Activated naive CD8-positive, alpha-beta T cell treated with anti-CD3 and anti-CD28 coated beads for 36 hours (primary cell): ENCODE data around the gene UGT1A7. TPM values are rescaled to one million over a fixed set of nuclear protein-coding genes. Genes with fewer than 3 reads are reported as not detected.

Source experiments
- DNase-seq: peaks from one replicate; pipeline ENCODE4 v3.0.0; 2021
- H3K27ac Mint-ChIP-seq: one replicate; pipeline ENCODE4 v1.8.0; 2022; ENCODE audit warnings: mild to moderate bottlenecking, moderate library complexity, mixed read lengths
- H3K27me3 Mint-ChIP-seq: one replicate; pipeline ENCODE4 v1.8.0; 2022; ENCODE audit warnings: mild to moderate bottlenecking, mixed read lengths
- H3K36me3 Mint-ChIP-seq: one replicate; pipeline ENCODE4 v1.8.0; 2021; ENCODE audit warnings: mild to moderate bottlenecking, mixed read lengths
- H3K4me1 Mint-ChIP-seq: one replicate; pipeline ENCODE4 v1.8.0; 2021; ENCODE audit warnings: mixed read lengths
- H3K4me3 Mint-ChIP-seq: one replicate; pipeline ENCODE4 v1.8.0; 2022; ENCODE audit warnings: mild to moderate bottlenecking, moderate library complexity, mixed read lengths
- H3K9me3 Mint-ChIP-seq: one replicate; pipeline ENCODE4 v1.8.0; 2022; ENCODE audit warnings: mixed read lengths
- total RNA-seq, 2 experiments: library from RNA; stranded (reverse); gene quantifications; one replicate each; pipeline ENCODE4 v1.2.3, GENCODE V29; 2021

Gene UGT1A7
- total RNA-seq, 2 experiments from 2014 or later, result not detected

GRCh38 chr2:233802132-233802815 is 120.6 kb downstream of the UGT1A7 start:
- Mint-ChIP-seq H3K36me3 (no peaks in the 10 kb centered on the region), H3K4me3 (no peak overlapping the region), H3K4me1 (no peaks in the 10 kb centered on the region), H3K27me3 (peaks cover 11% of the 10 kb centered on the region), H3K27ac (no peak overlapping the region), H3K9me3 (no peaks in the 10 kb centered on the region)
- no peak for DNase-seq

- H3K4me1 Mint-ChIP-seq, result no peaks in the 10 kb centered on the region
- no peak overlapping the region for H3K27ac Mint-ChIP-seq
- no peak for DNase-seq
Measured at GRCh38 chr2:233803292-233803911, 121.7 kb downstream of the UGT1A7 start.

DNA sequence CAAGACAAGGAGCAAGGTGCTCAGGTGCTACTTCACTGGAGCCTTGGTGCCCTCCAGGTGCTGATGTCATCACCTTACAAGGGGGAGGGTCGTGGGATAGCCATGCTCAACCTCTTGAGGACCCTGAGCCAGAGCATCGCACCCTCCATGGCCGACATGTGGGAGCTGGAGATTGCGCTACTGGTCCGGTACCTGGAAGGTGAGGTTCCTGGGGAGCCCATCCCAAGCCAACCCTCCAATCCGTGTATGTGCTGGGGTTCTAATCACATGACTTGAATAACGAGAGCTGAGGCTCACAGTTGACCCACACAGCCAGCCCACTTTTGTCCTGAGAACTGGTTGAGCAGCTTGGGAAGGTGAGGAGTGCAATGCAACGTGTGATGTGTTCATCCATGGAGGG is 122.3 kb downstream of the UGT1A7 start:
- no peak overlapping the region for H3K27ac Mint-ChIP-seq
- H3K4me3 Mint-ChIP-seq, result no peak overlapping the region
- DNase-seq, result no peak

More at GRCh38 chr2:233803292-233803911, 121.7 kb downstream of the UGT1A7 start:
- no peaks in the 10 kb centered on the region for H3K36me3 Mint-ChIP-seq
- peaks cover 11% of the 10 kb centered on the region for H3K27me3 Mint-ChIP-seq
- no peak overlapping the region for H3K4me3 Mint-ChIP-seq
- no peaks in the 10 kb centered on the region for H3K9me3 Mint-ChIP-seq

GRCh38 chr2:233807215-233807865 is 125.6 kb downstream of the UGT1A7 start:
- Mint-ChIP-seq H3K4me1 (no peaks in the 10 kb centered on the region), H3K36me3 (no peaks in the 10 kb centered on the region), H3K27me3 (peaks cover 10% of the 10 kb centered on the region), H3K4me3 (no peak overlapping the region), H3K9me3 (no peaks in the 10 kb centered on the region), H3K27ac (no peak overlapping the region)
- DNase-seq, result no peak

More for the DNA sequence above, 122.3 kb downstream of the UGT1A7 start:
- peaks cover 11% of the 10 kb centered on the region for H3K27me3 Mint-ChIP-seq
- H3K4me1 Mint-ChIP-seq, result no peaks in the 10 kb centered on the region
- no peaks in the 10 kb centered on the region for H3K9me3 Mint-ChIP-seq
- no peaks in the 10 kb centered on the region for H3K36me3 Mint-ChIP-seq

GRCh38 chr2:233807966-233808935 is 126.5 kb downstream of the UGT1A7 start:
- Mint-ChIP-seq H3K4me3 (no peak overlapping the region), H3K4me1 (no peaks in the 10 kb centered on the region), H3K9me3 (no peaks in the 10 kb centered on the region), H3K27ac (no peak overlapping the region), H3K36me3 (no peaks in the 10 kb centered on the region), H3K27me3 (peaks cover 3% of the 10 kb centered on the region)
- no peak for DNase-seq

DNA sequence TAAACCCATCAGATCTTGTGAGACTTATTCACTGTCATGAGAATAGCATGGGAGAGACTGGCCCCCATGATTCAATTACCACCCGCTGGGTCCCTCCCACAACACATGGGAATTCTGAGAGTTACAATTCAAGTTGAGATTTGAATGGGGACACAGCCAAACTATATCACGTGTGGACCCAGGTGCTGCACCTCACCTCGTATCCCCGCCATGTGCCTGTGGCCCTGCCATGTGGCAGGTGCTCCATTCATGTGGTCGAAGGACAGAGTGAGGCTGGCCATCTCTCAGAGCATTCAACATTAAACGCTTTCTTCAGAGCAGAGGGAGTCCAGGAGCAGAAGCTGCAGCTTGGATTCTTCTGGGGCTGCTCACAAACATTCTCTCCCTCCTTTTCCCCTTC is 128.7 kb downstream of the UGT1A7 start:
- no peak for DNase-seq
- H3K27me3 Mint-ChIP-seq, result peaks cover 2% of the 10 kb centered on the region
- no peaks in the 10 kb centered on the region for H3K4me1 Mint-ChIP-seq
- no peaks in the 10 kb centered on the region for H3K36me3 Mint-ChIP-seq
- H3K9me3 Mint-ChIP-seq, result no peaks in the 10 kb centered on the region
- no peak overlapping the region for H3K27ac Mint-ChIP-seq
- no peak overlapping the region for H3K4me3 Mint-ChIP-seq

GRCh38 chr2:233811087-233811486 is 129.4 kb downstream of the UGT1A7 start:
- Mint-ChIP-seq H3K36me3 (no peaks in the 10 kb centered on the region), H3K9me3 (no peaks in the 10 kb centered on the region), H3K27me3 (peaks cover 6% of the 10 kb centered on the region), H3K4me3 (no peak overlapping the region), H3K27ac (no peak overlapping the region), H3K4me1 (no peaks in the 10 kb centered on the region)
- DNase-seq, result no peak

DNA sequence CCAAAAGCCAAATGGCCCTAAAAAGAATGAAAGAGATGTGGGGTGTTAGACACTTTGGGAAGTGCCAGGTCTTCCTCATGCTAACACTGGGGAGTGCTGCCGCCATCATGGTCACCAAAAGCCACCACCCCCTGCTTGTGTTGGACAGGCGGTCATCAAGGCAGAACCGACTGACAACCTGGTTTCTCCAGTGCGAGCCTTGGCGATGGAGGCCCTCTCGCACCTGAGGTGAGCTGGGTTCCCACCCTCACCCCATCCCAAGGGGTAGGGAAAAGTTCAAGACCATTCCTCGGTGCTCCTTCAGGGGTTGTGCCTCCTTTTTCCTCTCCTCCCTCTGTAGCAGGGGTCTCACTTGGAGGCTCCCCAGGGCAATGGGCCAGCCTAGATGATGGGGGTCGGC is 130.0 kb downstream of the UGT1A7 start:
- no peaks in the 10 kb centered on the region for H3K9me3 Mint-ChIP-seq
- H3K27ac Mint-ChIP-seq, result no peak overlapping the region
- no peaks in the 10 kb centered on the region for H3K36me3 Mint-ChIP-seq

DNA sequence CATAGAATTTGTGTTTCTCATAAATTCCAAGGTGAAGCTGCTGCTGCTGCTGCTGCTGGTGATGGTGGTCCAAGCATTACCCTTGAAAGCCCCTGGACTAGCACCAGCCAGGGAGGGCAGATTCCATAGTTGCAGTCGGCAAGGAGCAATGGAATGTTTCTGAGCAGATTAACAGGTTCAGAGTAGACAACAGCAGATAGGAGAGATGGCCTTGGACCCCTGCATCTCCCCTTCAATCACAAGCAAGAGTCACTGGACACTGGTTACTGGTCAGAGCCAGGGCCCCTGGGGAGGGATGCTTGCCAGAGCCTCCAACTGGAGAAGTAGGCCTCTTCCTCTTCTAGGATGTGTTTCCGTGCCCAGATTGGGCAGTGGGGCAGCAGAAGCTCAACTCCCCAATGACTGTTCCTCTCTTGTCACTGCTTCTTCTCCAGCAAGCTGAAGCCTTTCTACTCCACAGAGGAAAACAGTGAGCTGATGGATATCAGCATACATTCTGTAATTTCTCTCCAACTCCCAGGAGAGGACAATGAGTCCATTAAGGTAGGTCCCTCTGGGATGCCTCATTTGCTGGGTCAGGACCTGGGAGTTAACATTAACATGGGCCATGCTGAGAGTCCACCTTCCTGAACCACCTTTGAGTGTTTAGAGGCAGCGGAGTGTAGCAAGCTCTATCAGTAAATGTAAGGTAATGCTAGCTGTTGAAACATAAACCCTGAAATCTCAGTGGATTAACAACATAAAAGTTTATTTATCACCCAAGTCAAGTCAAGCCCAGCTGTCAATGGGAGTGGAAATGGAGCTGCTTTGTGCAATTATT is 131.7 kb downstream of the UGT1A7 start:
- Mint-ChIP-seq H3K36me3 (no peaks in the 10 kb centered on the region), H3K27me3 (peaks cover 10% of the 10 kb centered on the region), H3K4me3 (no peak overlapping the region), H3K9me3 (no peaks in the 10 kb centered on the region), H3K4me1 (peaks cover 2% of the 10 kb centered on the region), H3K27ac (no peak overlapping the region)
- DNase-seq, result no peak

More for the DNA sequence above, 130.0 kb downstream of the UGT1A7 start:
- no peak for DNase-seq
- Mint-ChIP-seq H3K4me1 (no peaks in the 10 kb centered on the region), H3K4me3 (no peak overlapping the region), H3K27me3 (peaks cover 6% of the 10 kb centered on the region)

DNA sequence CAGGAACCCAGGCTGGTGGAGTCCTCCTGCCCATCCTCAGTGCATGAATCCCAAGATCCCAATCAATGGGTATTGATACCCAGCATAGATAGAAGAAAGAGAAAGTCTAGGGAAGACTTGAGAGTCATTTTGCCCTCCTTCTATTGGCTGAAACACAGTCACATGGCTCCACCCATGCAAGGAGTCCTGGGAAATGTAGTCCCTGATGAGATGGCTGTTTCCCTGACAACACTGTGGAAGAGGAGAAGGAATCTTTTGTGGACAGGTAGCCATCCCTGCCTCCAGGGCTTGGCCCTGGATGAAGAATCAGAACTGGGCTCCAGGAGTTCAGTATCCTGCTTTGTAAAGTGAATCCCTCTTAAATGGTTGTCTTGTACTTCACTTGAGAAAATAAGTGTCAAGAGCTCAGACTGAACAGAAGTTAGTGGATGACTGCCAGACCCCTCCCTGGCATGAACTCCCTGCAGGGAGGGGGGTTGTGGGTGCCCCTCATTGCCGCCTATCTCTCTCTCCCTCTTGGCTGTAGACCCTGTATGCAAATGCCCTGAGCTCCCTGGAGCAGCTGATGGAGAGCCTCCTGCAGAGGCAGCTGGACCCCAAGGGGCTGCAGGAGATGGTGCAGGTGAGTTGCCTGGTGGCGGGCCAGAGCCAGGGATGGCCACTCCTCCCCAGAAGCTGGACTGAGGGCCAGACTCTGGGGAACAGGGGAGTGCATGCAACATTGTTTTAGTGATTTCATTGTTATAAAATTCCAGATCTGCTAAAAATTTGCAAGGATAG is 132.5 kb downstream of the UGT1A7 start:
- H3K27me3 Mint-ChIP-seq, result peaks cover 10% of the 10 kb centered on the region
- peaks cover 2% of the 10 kb centered on the region for H3K4me1 Mint-ChIP-seq
- DNase-seq, result no peak
- H3K9me3 Mint-ChIP-seq, result no peaks in the 10 kb centered on the region
- no peak overlapping the region for H3K27ac Mint-ChIP-seq
- no peaks in the 10 kb centered on the region for H3K36me3 Mint-ChIP-seq
- no peak overlapping the region for H3K4me3 Mint-ChIP-seq

DNA sequence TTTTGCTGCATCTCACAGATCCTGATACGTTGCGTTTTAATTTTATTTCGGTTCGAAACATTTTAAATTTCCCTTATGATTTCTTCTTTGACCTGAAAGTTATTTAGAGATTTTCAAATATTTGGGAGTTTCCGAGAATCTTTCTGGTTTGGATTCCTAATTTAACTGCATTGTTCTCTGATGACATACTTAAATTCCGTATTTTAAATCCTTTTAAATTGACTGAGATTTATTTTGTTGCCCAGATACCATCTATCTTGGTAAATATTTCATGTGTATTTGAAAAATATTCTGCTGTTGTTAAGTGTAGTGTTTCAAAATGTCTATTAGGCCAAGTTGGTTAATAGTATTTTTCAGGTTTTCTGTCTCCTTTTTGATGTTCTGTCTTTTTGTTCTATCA is 134.2 kb downstream of the UGT1A7 start:
- H3K27ac Mint-ChIP-seq, result no peak overlapping the region
- H3K36me3 Mint-ChIP-seq, result no peaks in the 10 kb centered on the region
- peaks cover 10% of the 10 kb centered on the region for H3K27me3 Mint-ChIP-seq
- no peak for DNase-seq
- peaks cover 2% of the 10 kb centered on the region for H3K4me1 Mint-ChIP-seq
- H3K9me3 Mint-ChIP-seq, result no peaks in the 10 kb centered on the region
- H3K4me3 Mint-ChIP-seq, result no peak overlapping the region

GRCh38 chr2:233816334-233816733 is 134.6 kb downstream of the UGT1A7 start:
- H3K4me1 Mint-ChIP-seq, result peaks cover 2% of the 10 kb centered on the region
- no peak for DNase-seq
- H3K9me3 Mint-ChIP-seq, result no peaks in the 10 kb centered on the region
- H3K27me3 Mint-ChIP-seq, result peaks cover 10% of the 10 kb centered on the region
- no peak overlapping the region for H3K4me3 Mint-ChIP-seq
- no peaks in the 10 kb centered on the region for H3K36me3 Mint-ChIP-seq
- no peak overlapping the region for H3K27ac Mint-ChIP-seq

DNA sequence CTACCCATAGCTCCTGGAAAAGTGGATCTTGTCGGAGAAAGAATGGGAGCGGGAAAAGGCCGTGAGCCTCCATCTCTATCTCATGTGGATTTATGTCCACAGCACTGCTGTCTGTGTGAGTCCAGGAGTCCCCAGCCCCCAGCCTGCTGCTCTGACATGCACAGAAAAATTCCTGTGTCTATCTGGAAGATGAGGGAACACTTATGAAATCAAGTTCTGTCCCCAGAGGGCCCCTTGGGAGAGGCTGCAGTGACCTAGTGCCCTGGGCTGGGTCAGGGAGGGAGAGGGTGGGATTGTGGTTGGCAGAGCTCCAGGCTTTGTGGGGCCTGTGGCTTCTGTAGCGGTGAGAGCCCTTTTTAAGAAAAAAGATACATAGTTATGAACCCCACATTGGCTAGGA is 135.1 kb downstream of the UGT1A7 start:
- no peaks in the 10 kb centered on the region for H3K36me3 Mint-ChIP-seq
- H3K27ac Mint-ChIP-seq, result no peak overlapping the region
- no peak overlapping the region for H3K4me3 Mint-ChIP-seq
- peaks cover 2% of the 10 kb centered on the region for H3K4me1 Mint-ChIP-seq
- peaks cover 10% of the 10 kb centered on the region for H3K27me3 Mint-ChIP-seq
- DNase-seq, result no peak
- no peaks in the 10 kb centered on the region for H3K9me3 Mint-ChIP-seq
